ENCODE results near the gene SPTBN1. TPM values are rescaled to one million over a fixed set of nuclear protein-coding genes. Genes with fewer than 3 reads are reported as not detected.
"Not testable (repeated sequence)": the region's sequence is repeated elsewhere in the genome, so short reads cannot be mapped to it uniquely, and the experiment has no call there.

SPTBN1 gene
- total and polyA plus RNA-seq, 2 experiments from 2014 or later: 125 to 435 TPM

GRCh38 chr2:54528311-54528955 lies 72.3 kb downstream of the SPTBN1 start:
- H3K9me3 ChIP-seq (ENCODE audit: low read depth): no peaks in the 10 kb centered on the region
- peak overlapping the region; percentile 27 for H3K27ac ChIP-seq
- DNase-seq (ENCODE audit: low read depth in 1 of 2, low spot score in 1 of 2): no peak
- no peaks in the 10 kb centered on the region for H3K27me3 ChIP-seq
- no peak for TF ChIP-seq CTCF (IDR thresholded peaks at IDR 0.05; ENCODE audit: low read depth, low read length)
- H3K4me3 ChIP-seq: no peak overlapping the region
- peaks cover 19% of the 10 kb centered on the region for H3K4me1 ChIP-seq (ENCODE audit: low read depth)
- peaks cover 17% of the 10 kb centered on the region for H3K36me3 ChIP-seq

- H3K4me3 ChIP-seq; H3K27me3 ChIP-seq; H3K9me3 ChIP-seq (ENCODE audit: low read depth); H3K27ac ChIP-seq; DNase-seq (ENCODE audit: low read depth in 1 of 2, low spot score in 1 of 2): not testable (repeated sequence)
- Histone ChIP-seq H3K4me1 (ENCODE audit: low read depth) (peaks cover 12% of the 10 kb centered on the region), H3K36me3 (peaks cover 17% of the 10 kb centered on the region)
These were observed 73.4 kb downstream of the SPTBN1 start for GRCh38 chr2:54529518-54529917.

GRCh38 chr2:54529935-54530334 lies 73.8 kb downstream of the SPTBN1 start:
- Histone ChIP-seq H3K9me3 (ENCODE audit: low read depth) (no peaks in the 10 kb centered on the region), H3K4me1 (ENCODE audit: low read depth) (peaks cover 8% of the 10 kb centered on the region), H3K4me3 (no peak overlapping the region), H3K36me3 (peaks cover 19% of the 10 kb centered on the region), H3K27me3 (no peaks in the 10 kb centered on the region), H3K27ac (no peak overlapping the region)
- no peak for DNase-seq (ENCODE audit: low read depth in 1 of 2, low spot score in 1 of 2)
- no peak for TF ChIP-seq CTCF (IDR thresholded peaks at IDR 0.05; ENCODE audit: low read depth, low read length)

- Histone ChIP-seq H3K4me3 (no peak overlapping the region), H3K9me3 (ENCODE audit: low read depth) (no peaks in the 10 kb centered on the region), H3K27me3 (no peaks in the 10 kb centered on the region), H3K36me3 (peaks cover 15% of the 10 kb centered on the region), H3K27ac (no peak overlapping the region), H3K4me1 (ENCODE audit: low read depth) (peaks cover 7% of the 10 kb centered on the region)
- no peak for DNase-seq (ENCODE audit: low read depth in 1 of 2, low spot score in 1 of 2)
- TF ChIP-seq CTCF (IDR thresholded peaks at IDR 0.05; ENCODE audit: low read depth, low read length): no peak
These were observed 75.4 kb downstream of the SPTBN1 start for GRCh38 chr2:54531558-54531957.

- Histone ChIP-seq H3K4me1 (ENCODE audit: low read depth) (peaks cover 10% of the 10 kb centered on the region), H3K27me3 (no peaks in the 10 kb centered on the region), H3K36me3 (peaks cover 6% of the 10 kb centered on the region), H3K4me3 (no peak overlapping the region), H3K9me3 (ENCODE audit: low read depth) (no peaks in the 10 kb centered on the region), H3K27ac (peak overlapping the region; percentile 27)
- no peak for DNase-seq (ENCODE audit: low read depth in 1 of 2, low spot score in 1 of 2)
- TF ChIP-seq CTCF (IDR thresholded peaks at IDR 0.05; ENCODE audit: low read depth, low read length): no peak
These were observed 78.1 kb downstream of the SPTBN1 start for GRCh38 chr2:54534221-54534620.

- Histone ChIP-seq H3K27me3 (no peaks in the 10 kb centered on the region), H3K4me1 (ENCODE audit: low read depth) (peaks cover 10% of the 10 kb centered on the region), H3K9me3 (ENCODE audit: low read depth) (no peaks in the 10 kb centered on the region), H3K27ac (no peak overlapping the region), H3K4me3 (no peak overlapping the region), H3K36me3 (peaks cover 6% of the 10 kb centered on the region)
- no peak for DNase-seq (ENCODE audit: low read depth in 1 of 2, low spot score in 1 of 2)
- TF ChIP-seq CTCF (IDR thresholded peaks at IDR 0.05; ENCODE audit: low read depth, low read length): no peak
These were observed 78.5 kb downstream of the SPTBN1 start for GRCh38 chr2:54534625-54535024.
